Stomach (tissue), 4 donors: Measurements from ENCODE around the gene PHF21A.

Source experiments
- POLR2A ChIP-seq, 4 donors: fragments of 450-650 bp; IDR thresholded peaks; one replicate each; pipeline ENCODE4 v1.6.1; 2016; ENCODE audit warnings: antibody characterized with exemption in 4 of 4, control low read depth in 2 of 4, mild to moderate bottlenecking in 1 of 4, moderate library complexity in 1 of 4
- TF ChIP-seq, protein P1 (sequence below), 7 experiments: fragments of 450-650 bp in 4 of 7; fragments of 200-600 bp in 3 of 7; sonication (generic) in 3 of 7; IDR thresholded peaks; one replicate each; pipeline ENCODE4 v1.5.1; 2016 to 2019; ENCODE audit warnings: antibody characterized with exemption in 7 of 7, control low read depth in 2 of 7, mild to moderate bottlenecking in 1 of 7

DNA sequence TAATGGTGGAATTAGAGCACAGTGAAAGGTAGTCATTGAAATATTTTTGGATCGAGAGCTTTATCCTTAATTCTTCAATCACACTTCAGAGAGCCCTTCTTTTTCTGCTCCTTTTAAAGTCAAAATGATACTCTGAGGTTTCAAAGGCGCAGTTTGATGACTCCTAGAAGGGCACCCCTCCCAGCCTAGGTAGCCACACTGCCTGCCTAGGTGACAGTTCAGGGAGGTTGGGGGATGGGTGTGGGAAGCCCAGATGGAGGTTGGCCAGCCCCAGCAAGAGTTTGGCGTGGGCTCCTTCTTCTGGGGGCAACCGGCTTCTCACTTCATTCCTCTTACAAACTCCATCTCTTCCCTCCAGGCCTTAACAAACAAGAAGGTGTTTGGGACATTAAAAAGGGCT lies 28.6 kb upstream of the PHF21A start:
- TF ChIP-seq, protein P1, sequence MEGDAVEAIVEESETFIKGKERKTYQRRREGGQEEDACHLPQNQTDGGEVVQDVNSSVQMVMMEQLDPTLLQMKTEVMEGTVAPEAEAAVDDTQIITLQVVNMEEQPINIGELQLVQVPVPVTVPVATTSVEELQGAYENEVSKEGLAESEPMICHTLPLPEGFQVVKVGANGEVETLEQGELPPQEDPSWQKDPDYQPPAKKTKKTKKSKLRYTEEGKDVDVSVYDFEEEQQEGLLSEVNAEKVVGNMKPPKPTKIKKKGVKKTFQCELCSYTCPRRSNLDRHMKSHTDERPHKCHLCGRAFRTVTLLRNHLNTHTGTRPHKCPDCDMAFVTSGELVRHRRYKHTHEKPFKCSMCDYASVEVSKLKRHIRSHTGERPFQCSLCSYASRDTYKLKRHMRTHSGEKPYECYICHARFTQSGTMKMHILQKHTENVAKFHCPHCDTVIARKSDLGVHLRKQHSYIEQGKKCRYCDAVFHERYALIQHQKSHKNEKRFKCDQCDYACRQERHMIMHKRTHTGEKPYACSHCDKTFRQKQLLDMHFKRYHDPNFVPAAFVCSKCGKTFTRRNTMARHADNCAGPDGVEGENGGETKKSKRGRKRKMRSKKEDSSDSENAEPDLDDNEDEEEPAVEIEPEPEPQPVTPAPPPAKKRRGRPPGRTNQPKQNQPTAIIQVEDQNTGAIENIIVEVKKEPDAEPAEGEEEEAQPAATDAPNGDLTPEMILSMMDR (IDR thresholded peaks at IDR 0.05) = no peak
- TF ChIP-seq POLR2A (IDR thresholded peaks at IDR 0.05) = no peak
